ENCODE measurements around the gene TMEM145. TPM values are rescaled to one million over a fixed set of nuclear protein-coding genes. Genes with fewer than 3 reads are reported as not detected.

TMEM145 gene
- polyA plus RNA-seq, 1 donor (not counting 4 experiments of a cell fraction or from before 2014, with no cell fraction given), result not detected

DNA sequence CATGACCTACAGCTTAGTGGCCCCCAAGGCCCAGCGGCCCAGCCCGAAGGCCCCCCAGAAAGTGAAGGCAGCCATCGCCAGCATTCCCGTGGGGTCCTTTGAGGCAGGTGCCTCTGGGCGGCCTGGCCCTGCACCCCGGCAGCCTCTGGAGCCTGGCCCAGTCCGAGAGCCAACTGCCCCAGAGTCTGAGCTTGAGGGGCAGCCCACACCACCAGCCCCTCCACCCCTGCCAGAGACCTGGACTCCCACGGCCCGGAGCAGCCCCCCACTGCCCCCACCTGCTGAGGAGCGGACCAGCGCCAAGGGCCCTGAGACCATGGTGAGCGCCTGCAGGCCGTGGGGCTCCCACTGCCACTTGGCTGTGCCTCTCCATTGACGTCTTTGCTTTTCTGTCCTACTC lies 20.1 kb upstream of the TMEM145 start:
- Histone ChIP-seq H3K79me2 (ENCODE audit: control insufficient read depth, insufficient read depth, low read length) (no peaks in the 10 kb centered on the region), H3K36me3 (ENCODE audit: control insufficient read depth in 2 of 2, extremely low read depth in 1 of 2, insufficient read depth in 2 of 2, low read length in 2 of 2) (peaks cover 61 to 65% of the 10 kb centered on the region in 2 experiments), H3K27ac (ENCODE audit: control insufficient read depth, insufficient read depth, low read length) (no peak overlapping the region), H3K9ac (ENCODE audit: control insufficient read depth, extremely low read depth, insufficient read depth, low read length) (no peak overlapping the region), H3K27me3 (ENCODE audit: control insufficient read depth, extremely low read depth, insufficient read depth, low read length) (no peaks in the 10 kb centered on the region), H4K20me1 (ENCODE audit: control insufficient read depth, extremely low read depth, insufficient read depth, low read length) (no peaks in the 10 kb centered on the region), H2AFZ (ENCODE audit: control insufficient read depth, low read length) (no peak overlapping the region), H3K4me1 (ENCODE audit: control insufficient read depth, extremely low read depth, insufficient read depth, low read length) (peaks cover 11% of the 10 kb centered on the region), H3K9me1 (ENCODE audit: control insufficient read depth, extremely low read depth, insufficient read depth, low read length) (no peaks in the 10 kb centered on the region), H3K4me3 (ENCODE audit: control insufficient read depth in 2 of 3, extremely low read depth in 1 of 3, insufficient read depth in 2 of 3, low read depth in 1 of 3, low read length in 3 of 3) (no peak overlapping the region), H3K4me2 (ENCODE audit: control insufficient read depth, extremely low read depth, insufficient read depth, low read depth, low read length) (no peak overlapping the region), H3K9me3 (ENCODE audit: control insufficient read depth, low read depth, low read length) (no peaks in the 10 kb centered on the region)
- TF ChIP-seq, protein P1, sequence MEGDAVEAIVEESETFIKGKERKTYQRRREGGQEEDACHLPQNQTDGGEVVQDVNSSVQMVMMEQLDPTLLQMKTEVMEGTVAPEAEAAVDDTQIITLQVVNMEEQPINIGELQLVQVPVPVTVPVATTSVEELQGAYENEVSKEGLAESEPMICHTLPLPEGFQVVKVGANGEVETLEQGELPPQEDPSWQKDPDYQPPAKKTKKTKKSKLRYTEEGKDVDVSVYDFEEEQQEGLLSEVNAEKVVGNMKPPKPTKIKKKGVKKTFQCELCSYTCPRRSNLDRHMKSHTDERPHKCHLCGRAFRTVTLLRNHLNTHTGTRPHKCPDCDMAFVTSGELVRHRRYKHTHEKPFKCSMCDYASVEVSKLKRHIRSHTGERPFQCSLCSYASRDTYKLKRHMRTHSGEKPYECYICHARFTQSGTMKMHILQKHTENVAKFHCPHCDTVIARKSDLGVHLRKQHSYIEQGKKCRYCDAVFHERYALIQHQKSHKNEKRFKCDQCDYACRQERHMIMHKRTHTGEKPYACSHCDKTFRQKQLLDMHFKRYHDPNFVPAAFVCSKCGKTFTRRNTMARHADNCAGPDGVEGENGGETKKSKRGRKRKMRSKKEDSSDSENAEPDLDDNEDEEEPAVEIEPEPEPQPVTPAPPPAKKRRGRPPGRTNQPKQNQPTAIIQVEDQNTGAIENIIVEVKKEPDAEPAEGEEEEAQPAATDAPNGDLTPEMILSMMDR (optimal IDR thresholded peaks at IDR 0.05 in 1 of 3, IDR thresholded peaks at IDR 0.05 in 1 of 3, conservative IDR thresholded peaks at IDR 0.05 in 1 of 3; ENCODE audit: extremely low read depth in 1 of 3, insufficient read depth in 2 of 3, low read length in 3 of 3), result no peak
- no peak for TF ChIP-seq EZH2 (IDR thresholded peaks at IDR 0.05; ENCODE audit: low read length)
- FAIRE-seq (no peak), DNase-seq (ENCODE audit: low read depth, low spot score) (no peak)
- dilution Hi-C loops (cut with MboI; ENCODE audit: extremely low pct_ligation_motif_present, low sequenced_read_pairs), result no loop called here

DNA sequence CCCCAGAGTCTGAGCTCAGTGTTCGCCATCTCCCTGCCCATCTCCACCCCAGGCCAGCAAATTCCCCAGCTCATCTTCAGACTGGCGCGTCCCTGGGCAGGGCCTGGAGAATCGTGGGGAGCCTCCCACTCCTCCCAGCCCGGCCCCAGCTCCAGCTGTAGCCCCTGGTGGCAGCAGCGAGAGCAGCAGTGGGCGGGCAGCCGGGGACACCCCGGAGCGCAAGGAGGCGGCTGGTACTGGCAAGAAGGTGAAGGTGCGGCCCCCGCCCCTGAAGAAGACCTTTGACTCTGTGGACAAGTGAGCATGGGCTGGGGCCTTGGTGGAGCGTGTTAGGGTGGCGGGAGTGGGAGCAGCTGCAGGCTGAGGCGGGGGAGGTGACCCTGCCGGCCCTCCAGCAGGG lies 19.6 kb upstream of the TMEM145 start:
- Histone ChIP-seq H3K27me3 (ENCODE audit: control insufficient read depth, extremely low read depth, insufficient read depth, low read length) (no peaks in the 10 kb centered on the region), H3K79me2 (ENCODE audit: control insufficient read depth, insufficient read depth, low read length) (no peaks in the 10 kb centered on the region), H4K20me1 (ENCODE audit: control insufficient read depth, extremely low read depth, insufficient read depth, low read length) (no peaks in the 10 kb centered on the region), H3K27ac (ENCODE audit: control insufficient read depth, insufficient read depth, low read length) (no peak overlapping the region), H3K4me1 (ENCODE audit: control insufficient read depth, extremely low read depth, insufficient read depth, low read length) (peaks cover 11% of the 10 kb centered on the region), H3K36me3 (ENCODE audit: control insufficient read depth in 2 of 2, extremely low read depth in 1 of 2, insufficient read depth in 2 of 2, low read length in 2 of 2) (peaks cover 56 to 62% of the 10 kb centered on the region in 2 experiments), H3K4me3 (ENCODE audit: control insufficient read depth in 2 of 3, extremely low read depth in 1 of 3, insufficient read depth in 2 of 3, low read depth in 1 of 3, low read length in 3 of 3) (no peak overlapping the region), H3K4me2 (ENCODE audit: control insufficient read depth, extremely low read depth, insufficient read depth, low read depth, low read length) (no peak overlapping the region), H3K9me3 (ENCODE audit: control insufficient read depth, low read depth, low read length) (no peaks in the 10 kb centered on the region), H2AFZ (ENCODE audit: control insufficient read depth, low read length) (no peak overlapping the region), H3K9ac (ENCODE audit: control insufficient read depth, extremely low read depth, insufficient read depth, low read length) (no peak overlapping the region), H3K9me1 (ENCODE audit: control insufficient read depth, extremely low read depth, insufficient read depth, low read length) (no peaks in the 10 kb centered on the region)
- dilution Hi-C loops (cut with MboI; ENCODE audit: extremely low pct_ligation_motif_present, low sequenced_read_pairs), result no loop called here
- DNase-seq (ENCODE audit: low read depth, low spot score) (no peak), FAIRE-seq (no peak)
- TF ChIP-seq EZH2 (IDR thresholded peaks at IDR 0.05; ENCODE audit: low read length), result no peak
- TF ChIP-seq, protein P1 (optimal IDR thresholded peaks at IDR 0.05 in 1 of 3, IDR thresholded peaks at IDR 0.05 in 1 of 3, conservative IDR thresholded peaks at IDR 0.05 in 1 of 3; ENCODE audit: extremely low read depth in 1 of 3, insufficient read depth in 2 of 3, low read length in 3 of 3), result peak in 1 of 3 experiments; percentile 13

Data from keratinocyte (primary cell).